GM18511 (cell line): ENCODE measurements around the gene CC2D2A.
"Not testable (repeated sequence)": the region's sequence is repeated elsewhere in the genome, so short reads cannot be mapped to it uniquely, and the experiment has no call there.

Experiments used
- ATAC-seq: cut with Tn5 transposase; IDR thresholded peaks from one replicate; pipeline ENCODE4 v1.9.1; 2021; ENCODE audit warnings: mild to moderate bottlenecking, moderate library complexity; ENCODE audit not compliant: unreplicated experiment

CC2D2A gene

GRCh38 chr4:15513545-15513944 is 43.9 kb downstream of the CC2D2A start:
- no peak for ATAC-seq

GRCh38 chr4:15515106-15515505 is 45.4 kb downstream of the CC2D2A start:
- no peak for ATAC-seq

- ATAC-seq: no peak
These were observed 46.8 kb downstream of the CC2D2A start for GRCh38 chr4:15516494-15516893.

- ATAC-seq: not testable (repeated sequence)
These were observed 48.0 kb downstream of the CC2D2A start for GRCh38 chr4:15517681-15518080.

DNA sequence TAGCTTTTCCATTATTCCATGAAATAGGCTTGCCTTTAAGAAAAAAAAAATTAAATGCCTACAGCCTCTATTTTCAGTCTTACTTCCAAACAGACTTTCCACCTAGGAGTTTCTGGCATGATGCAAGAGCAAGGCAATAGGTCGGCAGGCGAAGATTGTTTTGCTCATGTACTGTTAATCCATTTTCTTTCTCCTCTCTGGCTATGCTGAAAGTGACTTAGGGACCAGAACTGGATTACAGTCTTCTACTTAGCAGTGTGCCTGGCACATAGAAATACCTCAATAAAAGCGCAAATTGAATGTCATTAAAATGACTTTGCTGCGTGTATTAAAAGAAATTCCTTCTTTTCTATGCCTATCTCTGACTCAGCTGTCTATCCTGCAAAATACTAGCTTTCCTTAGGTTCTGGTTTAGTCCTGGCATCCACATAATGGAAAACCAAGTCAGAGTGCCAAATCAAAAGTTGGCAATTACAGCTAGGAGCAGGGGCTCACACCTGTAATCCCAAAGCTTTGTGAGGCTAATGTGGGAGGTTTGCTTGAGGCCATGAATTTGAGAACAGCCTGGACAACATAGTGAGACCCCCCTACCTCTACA is 51.9 kb downstream of the CC2D2A start:
- ATAC-seq: no peak

DNA sequence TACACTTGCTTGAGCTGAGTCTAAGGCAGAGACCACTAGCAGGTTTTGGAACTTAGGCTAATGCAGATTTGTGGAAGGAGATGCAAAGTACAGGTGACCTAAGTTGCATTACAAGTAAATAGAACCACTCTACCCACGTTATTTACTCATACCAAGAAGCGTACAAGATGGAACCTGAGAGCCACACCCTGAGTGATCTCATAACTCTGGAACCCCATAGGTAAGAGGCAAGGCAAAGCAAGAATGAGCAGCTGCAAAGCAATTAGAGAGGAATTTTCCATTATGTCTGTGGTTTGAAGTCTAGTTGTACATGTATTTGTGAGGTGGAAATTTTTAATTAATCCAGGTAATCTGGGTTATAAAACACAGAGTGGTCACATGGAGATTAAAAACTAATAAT is 55.4 kb downstream of the CC2D2A start:
- ATAC-seq: no peak

DNA sequence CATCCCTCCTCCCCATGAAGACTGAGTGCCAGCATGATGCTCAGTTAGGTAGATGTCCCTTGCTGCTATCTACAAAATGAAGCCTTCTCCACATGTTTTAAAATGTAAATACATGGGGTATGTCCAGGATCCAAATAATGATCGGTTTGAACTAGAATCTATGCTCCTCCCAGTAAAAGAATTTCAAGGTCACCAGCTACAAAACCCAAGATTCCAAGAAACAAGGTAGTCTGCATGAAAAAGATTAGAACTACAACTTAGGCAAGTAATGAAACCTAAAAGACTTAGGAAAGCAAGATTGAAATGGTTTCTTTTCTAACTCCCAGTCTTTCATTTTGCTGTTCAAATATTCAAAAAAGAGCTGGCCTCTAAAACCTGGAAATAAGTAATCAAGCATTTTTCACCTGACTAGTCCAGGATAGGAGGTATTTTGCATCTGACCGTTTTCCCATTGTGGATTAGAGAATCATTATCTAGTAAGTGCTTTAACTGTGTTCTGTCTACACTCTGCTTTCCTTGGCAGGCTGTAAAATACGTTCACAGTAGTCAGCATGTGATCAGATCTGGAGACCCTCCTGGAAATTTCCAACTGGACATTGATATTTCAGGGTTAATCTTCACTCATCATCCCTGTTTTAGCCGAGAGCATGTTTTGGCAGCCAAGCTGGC is 57.4 kb downstream of the CC2D2A start:
- no peak for ATAC-seq

- ATAC-seq: no peak
These were observed 62.1 kb downstream of the CC2D2A start for GRCh38 chr4:15531792-15532191.

DNA sequence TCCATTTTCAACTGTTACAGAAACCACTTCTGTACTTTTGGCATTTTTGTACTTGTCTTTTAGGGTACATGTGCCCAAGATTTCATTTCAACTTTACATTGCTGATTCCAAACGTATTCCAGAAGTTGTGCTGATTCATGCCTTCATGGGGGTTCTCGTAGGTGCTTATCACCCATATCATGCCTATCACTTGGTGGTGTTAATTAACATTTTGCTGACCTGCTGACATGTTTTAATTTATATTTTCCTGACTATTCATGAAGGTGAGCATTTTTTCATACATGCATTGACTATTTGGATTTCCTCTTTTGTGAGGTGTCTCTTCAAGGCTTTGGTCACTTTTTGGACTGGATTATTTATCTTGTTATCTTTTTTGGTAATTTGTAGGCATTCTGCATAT is 64.1 kb downstream of the CC2D2A start:
- no peak for ATAC-seq

DNA sequence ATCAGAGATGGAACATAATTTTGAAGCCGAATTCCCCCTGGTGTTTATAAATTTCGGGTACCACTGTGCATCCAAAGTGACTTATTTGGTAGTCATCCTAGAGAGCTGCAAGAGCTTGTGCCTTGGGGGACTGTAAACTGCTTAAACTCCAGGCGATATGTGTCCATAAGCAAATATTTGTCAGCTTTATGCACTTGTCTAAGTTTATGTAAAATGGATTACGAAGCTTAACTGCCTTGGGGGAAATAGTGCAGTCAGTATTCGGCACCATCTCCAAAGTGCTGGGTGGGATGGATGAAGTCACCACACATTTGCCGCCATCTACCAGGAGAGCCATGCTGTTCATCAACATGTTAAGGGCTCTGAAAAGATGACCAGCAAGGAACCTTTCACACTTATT is 65.9 kb downstream of the CC2D2A start:
- no peak for ATAC-seq

DNA sequence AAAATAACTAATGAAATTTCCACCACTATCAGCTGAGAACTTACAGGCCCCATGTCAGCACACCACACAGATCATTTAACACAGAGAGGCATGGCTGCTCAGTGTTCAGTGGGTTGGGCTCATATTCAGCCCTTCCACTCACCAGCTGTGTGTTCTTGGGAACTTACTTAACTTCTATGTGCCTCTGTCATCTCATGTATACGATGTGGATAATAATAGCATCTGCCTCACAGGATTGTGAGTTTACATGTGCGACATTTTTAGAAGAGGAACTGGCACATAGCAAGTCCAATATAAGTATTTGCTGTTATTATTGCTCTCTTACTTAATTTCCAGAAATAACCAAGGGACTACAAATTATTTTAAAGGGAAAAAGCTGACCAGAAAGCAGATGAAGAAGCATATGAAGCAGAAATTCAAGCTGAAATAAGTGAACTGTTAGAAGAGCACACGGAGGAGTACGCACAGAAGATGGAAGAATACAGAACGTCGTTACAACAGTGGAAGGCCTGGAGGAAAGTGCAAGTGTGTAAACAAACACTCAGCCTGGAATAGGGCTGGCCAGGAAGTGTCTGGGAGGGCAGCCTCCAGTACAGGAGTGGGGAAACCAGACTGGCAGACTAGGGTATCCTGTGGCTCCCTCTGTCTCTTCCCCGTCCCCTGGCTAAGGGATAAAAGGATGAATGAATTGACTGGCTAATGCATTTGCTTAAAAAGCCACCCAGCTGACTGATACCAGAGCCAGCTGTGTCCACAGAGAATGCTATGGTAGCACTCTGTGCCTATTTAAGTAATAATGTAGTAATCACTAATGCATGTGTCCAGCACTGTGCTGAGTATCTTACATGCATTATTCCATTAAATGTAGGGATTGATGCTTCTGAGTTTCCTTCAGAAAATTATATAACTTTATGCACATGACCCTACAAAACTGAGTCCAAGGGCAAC is 67.1 kb downstream of the CC2D2A start:
- no peak for ATAC-seq

- ATAC-seq: no peak
These were observed 72.3 kb downstream of the CC2D2A start for GRCh38 chr4:15541941-15542340.

DNA sequence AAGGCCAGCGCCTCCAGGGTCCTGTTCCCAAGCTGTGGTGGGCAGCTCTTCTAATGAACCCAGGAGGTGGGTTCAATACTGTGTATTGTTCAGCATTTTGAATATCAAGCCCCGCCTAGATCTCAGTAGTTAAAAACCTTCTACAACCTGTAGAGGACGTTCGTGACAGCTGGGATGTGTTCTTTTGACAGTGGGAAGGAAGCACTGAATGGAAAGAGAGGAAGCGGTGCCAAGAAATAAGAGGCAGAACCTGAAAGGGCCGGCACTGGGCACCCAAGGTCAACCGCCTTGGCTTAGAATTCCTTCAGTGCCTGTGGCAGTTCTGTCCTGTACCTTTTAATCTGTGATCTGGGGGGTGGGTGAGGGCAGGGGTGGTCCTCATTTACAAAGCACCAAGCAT is 73.1 kb downstream of the CC2D2A start:
- no peak for ATAC-seq

DNA sequence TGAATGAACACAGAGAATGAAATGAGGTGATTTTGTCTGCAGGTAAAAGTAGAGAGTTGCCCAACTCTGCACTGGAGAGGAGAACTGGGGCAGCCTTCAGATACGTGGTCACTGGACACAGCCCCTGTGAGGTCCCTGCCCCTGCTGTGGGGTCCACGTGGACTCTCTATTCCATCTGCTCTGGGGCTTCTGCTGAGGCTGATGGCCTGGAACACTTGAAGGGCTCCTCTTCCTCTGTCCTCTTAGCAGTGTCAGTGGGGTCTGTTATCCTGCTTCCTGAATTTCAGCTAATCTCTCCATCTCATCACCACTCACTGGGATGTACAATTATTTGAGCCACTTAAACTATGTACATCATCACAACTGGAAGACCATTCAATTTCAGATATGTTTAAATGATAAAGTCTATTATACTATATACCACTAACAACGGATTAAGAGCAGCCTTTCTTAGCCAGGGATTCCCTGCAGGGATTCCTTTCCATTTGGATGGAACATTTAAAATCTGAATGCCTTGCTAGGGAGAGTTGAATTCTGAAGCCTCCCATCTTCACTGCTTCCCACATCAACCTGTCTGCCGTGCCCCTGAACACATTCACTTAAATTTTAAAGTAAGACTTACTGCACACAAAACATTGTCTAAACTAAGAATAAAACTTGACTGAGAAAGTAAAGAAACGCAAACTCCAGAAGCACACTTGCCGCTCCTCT is 74.0 kb downstream of the CC2D2A start:
- ATAC-seq: no peak

DNA sequence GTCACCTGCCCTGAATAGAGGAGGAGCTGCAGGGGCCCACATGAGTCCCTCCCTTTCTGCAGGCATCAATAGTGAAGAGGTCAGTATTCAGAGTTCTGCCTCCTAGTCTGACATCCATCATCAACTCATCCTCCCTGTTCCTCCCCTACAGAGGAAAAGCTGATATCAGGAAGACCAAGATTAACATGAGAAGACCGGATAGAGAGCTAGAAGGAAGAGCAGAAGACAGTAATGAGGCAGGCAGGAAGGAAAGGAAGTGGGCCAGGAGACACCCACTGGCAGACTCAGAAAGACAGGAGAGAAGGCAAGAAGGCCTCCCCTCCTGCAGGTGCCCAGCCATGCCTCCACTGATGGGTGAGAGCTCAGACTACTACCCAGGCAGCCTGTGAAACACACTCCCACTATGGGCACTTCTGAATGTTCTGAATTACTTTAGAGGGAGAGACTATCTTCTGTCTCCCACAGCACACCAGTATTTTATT is 74.6 kb downstream of the CC2D2A start:
- ATAC-seq: no peak

- no peak for ATAC-seq
These were observed 75.7 kb downstream of the CC2D2A start for GRCh38 chr4:15545371-15545770.

- peak; percentile 68 for ATAC-seq
These were observed 77.7 kb downstream of the CC2D2A start for GRCh38 chr4:15547392-15547791.

GRCh38 chr4:15550491-15550890 is 80.8 kb downstream of the CC2D2A start:
- no peak for ATAC-seq

- ATAC-seq: no peak
These were observed 82.2 kb downstream of the CC2D2A start for GRCh38 chr4:15551740-15552446.

DNA sequence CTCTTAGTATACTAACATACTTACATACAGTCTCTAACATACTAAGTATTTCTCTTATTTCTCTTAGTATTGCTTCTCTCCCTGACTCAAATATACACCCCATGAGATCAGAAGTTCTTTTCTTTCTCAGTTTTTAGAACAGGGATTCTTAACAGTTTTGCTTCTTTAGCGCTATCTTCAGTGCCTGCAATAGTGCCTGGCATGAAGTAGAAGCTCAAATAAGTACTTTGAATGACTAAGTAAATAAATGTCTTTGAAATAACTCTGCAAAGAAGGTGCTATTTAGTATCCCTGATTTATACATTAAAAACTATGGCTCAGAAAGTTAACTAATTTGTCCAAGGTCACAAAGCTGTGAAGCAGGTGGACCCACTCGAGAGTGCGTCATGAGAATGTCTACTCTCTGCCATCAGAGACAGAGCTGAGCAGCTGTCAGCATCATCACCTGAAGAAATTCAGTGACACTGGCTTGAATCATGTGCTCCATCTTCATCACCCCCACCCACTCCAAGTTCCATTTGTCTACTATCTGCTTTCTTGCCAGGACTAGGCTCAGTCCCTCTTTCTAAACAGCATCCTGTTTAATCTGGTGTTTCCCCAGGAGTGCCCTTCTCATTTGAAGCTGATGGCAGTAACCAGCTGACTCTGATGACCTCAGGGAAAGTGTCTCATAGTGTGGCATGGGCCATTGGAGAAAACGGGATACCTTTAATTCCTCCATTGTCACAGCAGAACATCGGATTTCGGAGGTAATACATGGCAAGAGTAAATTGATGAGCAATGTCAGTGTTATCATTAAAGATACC is 83.1 kb downstream of the CC2D2A start:
- ATAC-seq: no peak
